NB4 (cell line): ENCODE results near the gene CITED1.

Experiments used
- DNase-seq: peaks from one replicate; pipeline ENCODE4 v3.0.0; 2010; ENCODE audit warnings: low read depth
- H3K4me3 ChIP-seq: one replicate; pipeline ENCODE4 v1.5.1; 2011; ENCODE audit warnings: mild to moderate bottlenecking, low read depth, low read length, moderate library complexity
- CTCF ChIP-seq: IDR thresholded peaks from one replicate; pipeline ENCODE4 v1.5.1; 2012; ENCODE audit warnings: low read depth, low read length
- MAX ChIP-seq: IDR thresholded peaks from 2 replicates; pipeline ENCODE4 v1.6.1; 2011; ENCODE audit warnings: low read depth, low read length
- MYC ChIP-seq: IDR thresholded peaks from 2 replicates; pipeline ENCODE4 v1.6.1; 2011; ENCODE audit warnings: low read depth, low read length
- POLR2A ChIP-seq: IDR thresholded peaks from 2 replicates; pipeline ENCODE4 v1.6.1; 2011; ENCODE audit warnings: mild to moderate bottlenecking; ENCODE audit not compliant: insufficient read length; ENCODE audit errors: extremely low read depth

The CITED1 gene

GRCh38 chrX:72305286-72306084 lies at the start of gene CITED1:
Gene CITED1 (minus strand): TSS chrX:72305914. CDS start chrX:72302869, 3,045 bp downstream.
- TF ChIP-seq CTCF (no peak), POLR2A (no peak), MYC (no peak), MAX (no peak)
- peak within 1 kb of the TSS; percentile 50 for H3K4me3 ChIP-seq
- peak; percentile 51 for DNase-seq

GRCh38 chrX:72352786-72353185 lies 47.1 kb upstream of the CITED1 start:
- TF ChIP-seq POLR2A (no peak), MAX (no peak), MYC (no peak), CTCF (no peak)
- DNase-seq = no peak
- no peak overlapping the region for H3K4me3 ChIP-seq

- no peak overlapping the region for H3K4me3 ChIP-seq
- no peak for DNase-seq
- no peak for TF ChIP-seq POLR2A
- TF ChIP-seq MYC = no peak
- no peak for TF ChIP-seq MAX
These were observed 46.1 kb upstream of the CITED1 start for GRCh38 chrX:72351606-72352334.

- DNase-seq = no peak
- TF ChIP-seq MAX (no peak), CTCF (no peak), POLR2A (no peak), MYC (no peak)
- H3K4me3 ChIP-seq = no peak overlapping the region
These were observed 43.5 kb upstream of the CITED1 start for GRCh38 chrX:72349190-72349589.

- no peak for DNase-seq
- H3K4me3 ChIP-seq = no peak overlapping the region
- TF ChIP-seq MYC (no peak), POLR2A (no peak), MAX (no peak), CTCF (no peak)
These were observed 42.7 kb upstream of the CITED1 start for GRCh38 chrX:72348247-72348979.

- no peak for TF ChIP-seq POLR2A
- TF ChIP-seq MAX = no peak
- TF ChIP-seq MYC = no peak
- no peak for TF ChIP-seq CTCF
- no peak overlapping the region for H3K4me3 ChIP-seq
- DNase-seq = no peak
These were observed 41.7 kb upstream of the CITED1 start for GRCh38 chrX:72347366-72347765.
